Stimulated activated CD4-positive, alpha-beta T cell treated with anti-CD3 and anti-CD28 coated beads, Interleukin-15, amount 100 ng/mL, for 48 hours (primary cell): Measurements from ENCODE around the gene C9orf78.

ENCODE experiments used
- DNase-seq, 2 donors: peaks; one replicate each; pipeline ENCODE4 v3.0.0-alpha.2; 2020; ENCODE audit warnings: low read depth in 2 of 2

The C9orf78 gene

GRCh38 chr9:129867136-129868022, 32.3 kb upstream of the C9orf78 start:
- DNase-seq, result no peak

GRCh38 chr9:129866394-129867135, 31.5 kb upstream of the C9orf78 start:
- no peak for DNase-seq

GRCh38 chr9:129865668-129866320, 30.7 kb upstream of the C9orf78 start:
- no peak for DNase-seq

- no peak for DNase-seq
Observed at GRCh38 chr9:129864991-129865647, 30.0 kb upstream of the C9orf78 start.

- peak in 1 of 2 donors; percentile 55 for DNase-seq
Observed at GRCh38 chr9:129863059-129863690, 28.1 kb upstream of the C9orf78 start.

GRCh38 chr9:129861447-129861827, 26.4 kb upstream of the C9orf78 start:
- no peak for DNase-seq

GRCh38 chr9:129860653-129861446, 25.8 kb upstream of the C9orf78 start:
- no peak for DNase-seq

GRCh38 chr9:129858167-129858962, 23.3 kb upstream of the C9orf78 start:
- DNase-seq, result no peak

GRCh38 chr9:129857207-129857606, 22.1 kb upstream of the C9orf78 start:
- DNase-seq, result no peak

- DNase-seq, result no peak
Observed at GRCh38 chr9:129854588-129855110, 19.6 kb upstream of the C9orf78 start.

- no peak for DNase-seq
Observed at GRCh38 chr9:129853614-129854013, 18.5 kb upstream of the C9orf78 start.

- DNase-seq, result no peak
Observed at GRCh38 chr9:129852579-129852978, 17.5 kb upstream of the C9orf78 start.

- no peak for DNase-seq
Observed at GRCh38 chr9:129851821-129852220, 16.7 kb upstream of the C9orf78 start.

- no peak for DNase-seq
Observed at GRCh38 chr9:129850821-129851550, 15.9 kb upstream of the C9orf78 start.

GRCh38 chr9:129849901-129850300, 14.8 kb upstream of the C9orf78 start:
- no peak for DNase-seq

- DNase-seq, result no peak
Observed at GRCh38 chr9:129848712-129849441, 13.8 kb upstream of the C9orf78 start.

- DNase-seq, result no peak
Observed at GRCh38 chr9:129845373-129845772, 10.3 kb upstream of the C9orf78 start.

GRCh38 chr9:129841071-129841470, 6.0 kb upstream of the C9orf78 start:
- DNase-seq, result no peak
